Left cardiac atrium (tissue), 4 donors: ENCODE data around the gene TCN2. TPM values are rescaled to one million over a fixed set of nuclear protein-coding genes. Genes with fewer than 3 reads are reported as not detected.
A peak's percentile ranks its signal among the peaks of the same experiment; 100 is the strongest.
"Not testable (repeated sequence)": the region's sequence is repeated elsewhere in the genome, so short reads cannot be mapped to it uniquely, and the experiment has no call there.

Experiments used
- ATAC-seq, 2 donors: fragments of 200-7000 bp; cut with Tn5 transposase; one replicate each; pipeline ENCODE4 v1.9.1; 2020; ENCODE audit warnings: mild to moderate bottlenecking in 2 of 2, moderate library complexity in 2 of 2
- DNase-seq: peaks from one replicate; pipeline ENCODE4 v3.0.0-alpha.2; 2020
- intact Hi-C, 2 donors: fragments of 100-400 bp; cut with DNase I; formaldehyde crosslinking; loops; one replicate each; pipeline versions ENCODE4 v1.14.1 to v1.15.1; 2022 to 2023
- long read RNA-seq: library from polyadenylated mRNA; unstranded; transcript quantifications from one replicate; pipeline ENCODE4 v2.0.0, GENCODE V29; 2021
- total RNA-seq, 2 donors: library from RNA; stranded (reverse); fragmentation: NEBNext Ultra II Directional; extraction: Animal tissue kit (Norgen Biotek cat#: 25700); gene quantifications; one replicate each; pipeline ENCODE4 v1.2.1, GENCODE V29; 2021
- donor health status: DM: no; HTN: yes; CAD: no.
- donor health status: DM: no; HTN: yes; CAD: no; lungs with severe emphysema.
- donor health status: DM: yes; HTN: yes; CAD: no.
- donor health status: Dilated cardiomyopathy.

TCN2 gene
- total RNA-seq: 10 to 100 TPM; 20.9 to 21.3 TPM
- long read RNA-seq, transcript TCN2-201 (9 exons, 2,535 nt): major isoform, 20 of 25 reads
- long read RNA-seq, partial matches to known transcripts: 3 of 25 reads
- long read RNA-seq, other reads (novel, unspliced or antisense): 1 of 25 reads

- peak; percentile 78 to 89 for ATAC-seq
- peak; percentile 76 for DNase-seq
- intact Hi-C loops: no loop called here
These were observed at the start of gene TCN2 for GRCh38 chr22:30606455-30607299. TCN2 (plus strand) TSS chr22:30607174; CDS start chr22:30607332, 158 bp downstream.

GRCh38 chr22:30557243-30557642 lies 49.7 kb upstream of the TCN2 start:
- no peak for ATAC-seq
- intact Hi-C loops: no loop called here

GRCh38 chr22:30559889-30560288 lies 47.1 kb upstream of the TCN2 start:
- DNase-seq: no peak
- ATAC-seq: no peak
- intact Hi-C loops: no loop called here

More at GRCh38 chr22:30557243-30557642, 49.7 kb upstream of the TCN2 start:
- DNase-seq: no peak

GRCh38 chr22:30560643-30561202 lies 46.3 kb upstream of the TCN2 start:
- DNase-seq, intact Hi-C loops, ATAC-seq: not testable (repeated sequence)

GRCh38 chr22:30561402-30562189 lies 45.4 kb upstream of the TCN2 start:
- no peak for DNase-seq
- intact Hi-C loops: no loop called here
- ATAC-seq: no peak

- intact Hi-C loops: no loop called here
These were observed 44.6 kb upstream of the TCN2 start for GRCh38 chr22:30562366-30562765.

GRCh38 chr22:30564045-30564760 lies 42.8 kb upstream of the TCN2 start:
- no peak for DNase-seq
- intact Hi-C loops: no loop called here
- ATAC-seq: no peak

More at GRCh38 chr22:30562366-30562765, 44.6 kb upstream of the TCN2 start:
- ATAC-seq: no peak
- no peak for DNase-seq

GRCh38 chr22:30564761-30565119 lies 42.2 kb upstream of the TCN2 start:
- intact Hi-C loops: no loop called here
- ATAC-seq: no peak
- no peak for DNase-seq

GRCh38 chr22:30565341-30565740 lies 41.6 kb upstream of the TCN2 start:
- intact Hi-C loops: no loop called here
- DNase-seq (no peak), ATAC-seq (no peak)

- ATAC-seq: no peak
- intact Hi-C loops: no loop called here
- no peak for DNase-seq
These were observed 40.8 kb upstream of the TCN2 start for GRCh38 chr22:30566125-30566524.

- ATAC-seq, intact Hi-C loops, DNase-seq: not testable (repeated sequence)
These were observed 39.7 kb upstream of the TCN2 start for GRCh38 chr22:30567277-30567676.

GRCh38 chr22:30568137-30568805 lies 38.7 kb upstream of the TCN2 start:
- DNase-seq (no peak), ATAC-seq (no peak)
- intact Hi-C loops: no loop called here

- intact Hi-C loops: no loop called here
- DNase-seq (no peak), ATAC-seq (no peak)
These were observed 37.2 kb upstream of the TCN2 start for GRCh38 chr22:30569674-30570202.

GRCh38 chr22:30572210-30572609 lies 34.8 kb upstream of the TCN2 start:
- intact Hi-C loops: no loop called here
- ATAC-seq: no peak
- no peak for DNase-seq

GRCh38 chr22:30572840-30573593 lies 34.0 kb upstream of the TCN2 start:
- DNase-seq (no peak), ATAC-seq (no peak)
- intact Hi-C loops: no loop called here

- intact Hi-C loops: no loop called here
- peak in 1 of 2 donors; percentile 11 for ATAC-seq
These were observed 33.3 kb upstream of the TCN2 start for GRCh38 chr22:30573594-30574094.

More at GRCh38 chr22:30573594-30574094, 33.3 kb upstream of the TCN2 start:
- DNase-seq: no peak
